ENCODE results near the gene KCNIP3. TPM values are rescaled to one million over a fixed set of nuclear protein-coding genes. Genes with fewer than 3 reads are reported as not detected.

The KCNIP3 gene
- total and polyA plus RNA-seq, 9 of the 15 experiments (the other 6 are each of a cell fraction or from before 2014, with no cell fraction given), result 0.04 TPM; not detected in 8

DNA sequence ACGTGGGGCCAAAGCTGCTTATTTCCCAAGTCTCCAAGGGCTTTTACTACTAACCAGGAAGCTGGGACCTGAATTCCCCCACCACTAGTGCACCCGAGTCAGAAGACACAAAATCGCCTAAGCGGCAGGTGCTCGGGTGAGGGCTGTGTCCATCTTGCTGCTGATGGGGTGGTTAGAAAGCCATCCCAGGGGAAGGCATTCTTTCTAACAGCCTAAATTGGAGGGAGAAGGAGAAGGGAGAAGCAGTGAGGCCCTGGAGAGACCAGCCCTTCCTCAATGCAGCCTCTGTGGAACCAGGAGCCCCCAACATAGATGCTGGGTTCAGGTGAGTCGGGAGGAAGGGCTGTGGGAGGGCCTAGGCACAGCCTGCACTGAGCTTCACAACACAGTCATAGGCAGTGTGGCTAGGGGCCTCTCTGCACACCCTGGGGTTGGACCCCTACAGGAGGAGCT, 24.8 kb upstream of the KCNIP3 start (continued):
- TF ChIP-seq JUND (IDR thresholded peaks at IDR 0.05; ENCODE audit: borderline replicate concordance, low read depth, low read length) (no peak), JUND (tag; IDR thresholded peaks at IDR 0.05; ENCODE audit: borderline replicate concordance, low read depth, low read length) (no peak), SREBF1 (IDR thresholded peaks at IDR 0.05; ENCODE audit: borderline replicate concordance, low read depth, low read length) (no peak), NFIX (CRISPR knock-in tag; IDR thresholded peaks at IDR 0.05; ENCODE audit: low read depth) (no peak), ZNF165 (CRISPR knock-in tag; IDR thresholded peaks at IDR 0.05; ENCODE audit: borderline replicate concordance) (no peak), ARID2 (IDR thresholded peaks at IDR 0.05) (no peak), RBM25 (IDR thresholded peaks at IDR 0.05; ENCODE audit: low read depth, low read length, severe bottlenecking) (no peak)

- Histone ChIP-seq H3K9me3 (replicated peaks; ENCODE audit: control insufficient read depth, insufficient read depth, low read depth, low read length) (no peaks in the 10 kb centered on the region), H3K27me3 (ENCODE audit: control insufficient read depth in 2 of 2, insufficient read depth in 2 of 2, low read length in 2 of 2) (peaks cover 5 to 52% of the 10 kb centered on the region in 2 experiments; a peak in 4 of 5 replicates), H3K4me2 (ENCODE audit: insufficient read depth, low read length) (no peak overlapping the region), H3K27ac (ENCODE audit: extremely low read depth, low read depth, low read length) (no peak overlapping the region), H2AFZ (ENCODE audit: low read depth, low read length) (no peak overlapping the region), H3K9me1 (ENCODE audit: control insufficient read depth, insufficient read depth, low read length) (no peaks in the 10 kb centered on the region), H3K9ac (ENCODE audit: insufficient read depth in 1 of 2, low read depth in 2 of 2, low read length in 2 of 2) (no peak overlapping the region), H4K20me1 (replicated peaks; ENCODE audit: control insufficient read depth, insufficient read depth, low read length) (no peaks in the 10 kb centered on the region; the same call in 1 of the 2 replicates), H3K36me3 (ENCODE audit: control insufficient read depth, insufficient read depth, low read length) (no peaks in the 10 kb centered on the region), H3K4me1 (replicated peaks in 1 of 2; ENCODE audit: control insufficient read depth in 2 of 2, insufficient read depth in 2 of 2, low read length in 2 of 2) (peaks cover 0 to 14% of the 10 kb centered on the region in 2 experiments; a peak in 2 of 5 replicates), H3K4me3 (no peak overlapping the region), H3K79me2 (ENCODE audit: control insufficient read depth, insufficient read depth, low read length) (no peaks in the 10 kb centered on the region)
- ChIA-PET CTCF (ENCODE audit: low intra/inter-chr PET ratio) (no interaction called here), POLR2A (interaction anchor here (0.7 kb wide), 1 partner anchor 11 kb away, joined by 3 read pairs; no protein-coding TSS in a partner anchor)
- DNase-seq (ENCODE audit: extremely low read depth in 1 of 4, low spot score in 3 of 4), result no peak
- TF ChIP-seq ZKSCAN3 (CRISPR knock-in tag; IDR thresholded peaks at IDR 0.05), result no peak
- FAIRE-seq, result no peak
- 9% methylated on average over 1 of the region's 1 CpG for WGBS (ENCODE audit: insufficient coverage, low coverage, missing lambda C conversion rate)
- in situ Hi-C loops (cut with MboI) (no loop called here), intact Hi-C loops (cut with micrococcal nuclease) (no loop called here)
- no peak for ATAC-seq
- BruUV-seq (replicated peaks), result no TSS peak
Observed at GRCh38 chr2:95272781-95273180, 24.4 kb upstream of the KCNIP3 start.

Data from K562 (cell line).